Measurements from ENCODE around the gene HPX. TPM values are rescaled to one million over a fixed set of nuclear protein-coding genes. Genes with fewer than 3 reads are reported as not detected.

HPX gene
- total RNA-seq, 2 experiments from 2014 or later: not detected

DNA sequence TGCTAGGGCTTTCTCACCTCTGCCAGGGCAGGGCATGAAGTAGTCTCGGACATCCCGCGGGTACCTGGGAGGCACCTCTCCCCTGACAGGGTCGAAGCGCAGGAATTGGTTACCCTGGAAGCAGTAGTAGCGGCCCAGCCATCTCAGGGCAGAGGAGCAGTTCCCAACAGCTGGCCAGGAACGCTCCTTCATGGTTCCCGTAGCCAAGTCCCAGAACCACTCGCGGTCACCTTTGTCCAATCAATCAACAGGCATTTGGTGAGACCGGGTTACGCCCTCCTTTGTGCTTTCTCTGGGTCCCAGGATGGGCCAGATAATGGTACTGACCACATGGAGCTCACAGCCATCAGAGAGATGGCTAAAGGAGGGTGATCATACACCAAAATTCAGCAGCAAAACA, 3.4 kb downstream of the HPX start:
- CTCF ChIA-PET: interaction anchor here (1.0 to 12.5 kb wide), 2 partner anchors 62 to 84 kb away, joined by 3 to 195 read pairs; no protein-coding TSS in a partner anchor

DNA sequence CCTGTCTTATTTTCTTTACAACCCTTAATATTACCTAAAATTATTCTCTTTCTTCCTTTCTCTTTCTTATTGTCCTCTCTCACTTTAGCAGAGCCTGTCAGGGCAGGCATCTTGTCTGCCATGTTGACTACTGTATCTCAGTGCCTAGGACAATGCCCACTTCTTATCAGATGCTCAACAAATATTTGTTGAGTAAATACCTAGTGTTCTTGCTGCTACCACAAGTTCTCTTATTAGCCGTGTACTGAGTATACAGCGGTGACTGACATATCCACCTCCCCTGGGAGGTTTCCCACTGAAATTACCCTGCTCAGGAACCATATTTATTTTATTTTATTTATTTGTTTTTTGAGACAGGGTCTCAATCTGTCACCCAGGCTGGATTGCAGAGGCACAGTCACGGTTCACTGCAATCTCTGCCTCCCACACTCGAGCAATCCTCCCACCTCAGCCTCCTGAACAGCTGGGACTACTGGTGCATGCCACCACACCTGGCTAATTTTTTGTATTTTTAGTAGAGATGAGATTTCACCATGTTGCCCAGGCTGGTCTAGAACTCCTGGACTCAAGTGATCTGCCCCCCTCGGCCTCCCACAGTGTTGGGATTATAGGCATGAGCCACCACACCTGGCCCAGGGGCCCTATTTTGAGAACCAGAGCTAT, 6.7 kb downstream of the HPX start:
- CTCF ChIA-PET: no interaction called here
- POLR2A ChIA-PET: no interaction called here

More for the DNA sequence above, 3.4 kb downstream of the HPX start:
- POLR2A ChIA-PET: no interaction called here

DNA sequence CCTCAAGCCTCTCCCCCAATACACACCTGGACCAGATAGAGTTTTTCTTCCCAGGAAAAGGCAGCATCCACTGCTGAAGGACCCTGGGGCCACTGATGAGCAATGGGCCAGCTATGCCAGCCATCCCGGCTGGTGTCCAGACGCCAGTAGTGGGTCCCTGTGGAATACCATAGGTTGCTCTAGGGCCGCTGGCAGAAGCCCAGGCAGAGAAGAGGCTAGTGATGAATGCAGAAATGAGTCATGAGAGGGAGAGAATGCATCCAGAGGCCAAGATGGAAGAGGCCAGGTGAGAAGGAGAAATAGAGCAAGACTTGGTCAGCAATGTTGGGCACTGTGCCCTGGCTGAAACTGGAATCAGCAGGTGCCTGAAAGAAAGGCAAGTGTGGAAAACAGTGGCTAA, 8.9 kb downstream of the HPX start:
- ChIA-PET CTCF (no interaction called here), POLR2A (no interaction called here)

DNA sequence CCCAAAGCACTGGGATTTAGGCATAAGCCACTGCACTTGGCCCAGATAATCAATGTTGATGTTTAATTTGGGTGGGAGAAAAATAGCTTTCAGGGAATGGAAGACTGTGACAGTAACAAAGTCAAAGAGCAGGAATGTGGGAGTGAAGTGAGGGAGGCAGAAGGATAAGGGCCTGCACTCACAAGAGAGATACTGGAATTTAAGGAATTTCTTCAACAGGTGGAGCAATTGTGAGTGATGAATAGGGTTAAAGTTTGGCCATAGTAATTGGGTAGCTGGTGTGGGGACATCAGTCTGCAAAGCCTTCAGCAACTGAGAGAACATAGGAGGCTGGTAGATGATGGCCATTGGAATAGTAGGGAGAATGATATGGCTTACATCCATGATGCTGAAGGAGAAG, 13.3 kb downstream of the HPX start:
- ChIA-PET CTCF (interaction anchor here (1.1 to 2.4 kb wide), 3 partner anchors 11 to 48 kb away, joined by 3 to 7 read pairs (median 4); no protein-coding TSS in a partner anchor), POLR2A (interaction anchor here (0.6 kb wide), 2 partner anchors 34 to 98 kb away, joined by 3 to 4 read pairs; no protein-coding TSS in a partner anchor)

DNA sequence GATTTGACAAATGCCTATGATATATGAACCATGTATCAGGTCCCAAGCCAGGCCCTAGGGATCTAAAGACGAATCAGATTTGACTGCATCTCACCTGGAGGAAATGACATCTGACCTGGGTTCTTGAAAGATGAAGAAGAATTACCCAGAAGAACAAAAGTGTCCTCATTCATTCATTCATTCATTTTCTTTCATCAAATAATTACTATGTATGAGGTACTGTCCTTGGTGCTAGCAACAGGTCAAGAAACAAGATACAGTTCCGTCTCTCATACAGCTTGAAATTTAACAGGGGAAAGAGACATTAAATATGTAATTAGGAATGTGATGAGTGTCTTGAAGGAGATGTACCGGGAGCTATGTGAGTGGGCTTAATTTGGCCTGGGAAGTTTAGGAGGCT, 20.1 kb downstream of the HPX start:
- CTCF ChIA-PET: no interaction called here
- POLR2A ChIA-PET: no interaction called here

DNA sequence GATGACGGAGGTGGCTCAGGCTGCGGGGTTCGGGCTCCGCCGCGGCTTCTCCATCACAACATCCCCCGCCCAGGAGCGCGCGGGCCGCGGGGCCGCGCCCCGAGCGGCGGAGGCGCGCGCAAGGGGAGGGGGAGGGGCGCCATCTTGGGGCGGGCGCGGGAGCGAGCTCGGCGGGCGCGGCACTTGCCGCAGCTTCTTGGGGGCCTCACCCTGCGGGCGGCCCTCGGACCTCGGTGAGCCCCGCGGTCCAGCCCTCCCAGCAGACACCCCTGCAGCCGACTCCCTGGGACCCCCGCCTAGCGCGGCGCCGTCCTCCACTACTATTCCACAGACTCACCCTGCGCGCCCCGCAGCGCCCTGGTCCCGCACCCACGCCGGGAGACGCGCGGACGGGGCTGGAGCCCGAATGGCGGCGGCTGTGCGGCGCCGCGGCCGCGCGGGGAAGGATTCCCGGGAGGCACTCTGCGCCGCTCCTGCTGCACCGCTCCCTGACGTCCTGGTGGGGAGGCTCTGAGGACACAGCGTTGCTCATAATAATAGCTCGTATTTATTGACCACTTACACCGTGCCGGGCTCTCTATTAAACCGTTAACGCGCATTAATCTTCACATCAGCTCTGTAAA, 21.7 kb downstream of the HPX start, which contains the start of gene APBB1:
Gene APBB1 (minus strand): TSS at position 86 of the 623 bp plus-strand sequence. CDS start 7,747 bp downstream, outside the sequence.
- ChIA-PET POLR2A (interaction anchor here (1.2 to 2.2 kb wide), 5 partner anchors 17 to 63 kb away, joined by 5 to 21 read pairs (median 10); partner anchors contain the start of genes ARFIP2, SMPD1 and TIMM10B), CTCF (interaction anchor here (0.7 to 2.8 kb wide), 7 partner anchors 17 to 70 kb away, joined by 3 to 12 read pairs (median 4); partner anchors contain the start of gene TRIM3)

DNA sequence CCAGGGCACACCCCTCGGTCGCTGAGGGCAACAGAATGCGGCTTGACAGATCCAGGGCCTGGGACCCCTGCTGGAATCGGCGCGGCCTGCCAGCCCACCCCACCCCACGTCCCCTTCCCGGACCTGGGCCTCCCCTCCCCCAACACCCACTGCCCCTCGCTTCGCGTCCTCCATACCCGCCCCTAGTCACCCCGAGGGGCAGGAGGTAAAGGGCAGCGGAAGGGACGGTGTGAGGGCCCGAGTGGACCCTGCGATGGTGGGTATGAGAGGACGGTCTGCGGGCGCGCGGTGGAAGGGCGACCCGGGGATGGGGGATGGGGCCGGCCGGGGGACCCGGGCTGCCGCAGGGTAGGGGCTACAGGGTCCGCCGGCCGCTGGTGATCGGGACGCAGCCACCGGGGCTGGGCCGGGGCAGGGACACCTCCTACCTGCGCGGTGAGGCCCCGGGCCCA, 22.2 kb downstream of the HPX start:
- CTCF ChIA-PET: interaction anchor here (1.1 to 2.8 kb wide), 6 partner anchors 16 to 63 kb away, joined by 3 to 12 read pairs (median 4); partner anchors contain the start of genes TIMM10B and TRIM3
- POLR2A ChIA-PET: interaction anchor here (0.7 to 2.2 kb wide), 5 partner anchors 16 to 63 kb away, joined by 3 to 21 read pairs (median 10); partner anchors contain the start of genes ARFIP2, SMPD1 and TIMM10B

DNA sequence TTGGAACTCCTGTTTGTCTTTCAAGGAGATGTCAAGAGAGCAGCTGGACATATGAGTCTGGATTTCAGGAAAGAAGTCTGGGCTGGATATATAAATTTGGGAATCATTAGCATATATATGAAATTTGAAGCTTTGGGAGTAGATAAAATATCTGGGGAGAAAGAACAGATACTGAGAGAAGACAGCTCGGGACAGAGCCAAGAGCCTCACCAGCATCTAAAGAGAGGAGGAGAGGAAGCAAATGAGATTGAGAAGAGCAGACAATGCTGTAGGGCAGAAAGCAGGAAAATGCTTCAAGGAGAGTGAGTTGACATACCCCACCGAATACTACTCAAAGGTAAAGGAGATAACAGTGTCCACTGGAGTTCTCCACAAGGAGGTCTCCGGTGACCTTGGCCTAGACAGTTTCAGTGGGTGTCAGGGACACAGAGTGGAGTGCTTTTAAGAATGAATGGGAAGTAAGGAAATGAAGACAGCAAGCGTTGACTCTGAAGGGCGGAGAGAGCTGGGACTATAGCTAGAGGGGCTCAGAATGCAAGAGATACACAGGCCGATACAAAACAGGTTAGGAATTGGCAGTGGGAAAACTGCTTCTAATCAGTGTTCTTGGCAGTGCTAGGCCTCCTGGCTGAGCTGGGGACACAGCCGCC, 22.8 kb downstream of the HPX start:
- POLR2A ChIA-PET: interaction anchor here (0.7 to 2.2 kb wide), 3 partner anchors 15 to 64 kb away, joined by 3 to 21 read pairs (median 10); partner anchors contain the start of genes ARFIP2, SMPD1 and TIMM10B
- CTCF ChIA-PET: interaction anchor here (1.1 to 2.8 kb wide), 7 partner anchors 15 to 64 kb away, joined by 3 to 12 read pairs (median 3); partner anchors contain the start of genes SMPD1, TIMM10B and TRIM3

DNA sequence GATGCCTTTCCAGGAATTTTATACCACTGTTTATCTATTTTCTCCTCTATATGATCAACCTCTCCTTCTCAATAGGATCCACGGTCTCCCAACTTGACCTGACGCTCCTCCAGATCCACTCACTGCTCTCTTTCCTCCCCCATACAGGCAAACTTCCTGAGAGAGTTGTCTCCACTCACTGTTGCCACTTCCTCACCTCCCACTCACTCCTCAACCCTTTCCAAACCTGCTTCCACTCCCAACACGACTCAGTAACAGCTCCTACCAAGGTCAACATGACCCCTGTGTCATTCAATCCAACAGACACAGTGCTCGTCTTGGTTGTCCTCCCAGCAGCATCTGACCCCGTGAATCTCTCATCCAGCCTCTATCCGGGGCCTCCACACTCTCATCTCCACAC, 25.0 kb downstream of the HPX start:
- POLR2A ChIA-PET: no interaction called here
- CTCF ChIA-PET: no interaction called here

DNA sequence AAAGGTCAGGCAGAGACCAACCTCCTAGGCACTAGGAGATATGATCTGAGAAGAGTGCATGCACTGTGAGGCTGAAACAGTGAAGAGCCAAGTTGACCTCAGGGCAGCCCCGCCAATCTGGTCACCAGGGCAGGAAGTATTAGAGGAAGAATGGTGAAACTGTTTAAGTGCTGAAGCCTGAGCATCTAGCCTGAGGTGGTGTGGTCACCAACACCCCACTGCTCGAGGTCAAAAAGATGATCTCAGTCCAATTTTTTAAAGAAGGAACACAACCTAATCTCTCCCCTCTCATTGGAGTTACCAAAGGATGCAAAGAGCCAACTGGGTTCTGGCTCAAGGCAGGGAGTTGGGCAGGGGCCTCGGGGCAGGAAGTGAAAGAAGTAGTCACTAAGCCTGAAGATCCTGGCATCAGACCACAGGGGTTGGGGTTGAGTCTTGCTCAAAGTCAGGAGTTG, 25.9 kb downstream of the HPX start:
- POLR2A ChIA-PET: interaction anchor here (1.9 kb wide), 1 partner anchor 12 kb away, joined by 6 read pairs; no protein-coding TSS in a partner anchor

DNA sequence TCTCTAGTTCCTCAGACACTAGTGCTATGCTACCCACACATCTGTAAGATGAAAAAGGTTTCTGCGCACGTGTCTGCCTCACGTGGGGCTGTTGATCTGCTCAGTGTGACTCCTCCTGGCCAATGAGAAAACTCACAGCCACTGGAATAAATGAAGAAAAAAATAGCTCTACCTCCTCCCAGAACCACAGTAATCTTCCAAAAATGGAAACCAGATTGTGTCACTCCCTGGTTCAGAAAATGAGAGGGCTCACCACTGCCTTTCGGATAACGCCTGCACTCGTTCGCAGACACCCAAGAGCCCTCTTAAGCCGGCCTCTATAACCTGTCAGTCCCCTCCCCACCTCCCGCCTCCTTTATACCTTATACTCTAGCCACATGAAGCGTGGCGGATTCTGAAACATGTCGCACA, 27.0 kb downstream of the HPX start:
- CTCF ChIA-PET: interaction anchor here (0.6 to 1.5 kb wide), 3 partner anchors 11 to 71 kb away, joined by 3 to 7 read pairs (median 7); no protein-coding TSS in a partner anchor
- POLR2A ChIA-PET: interaction anchor here (0.6 to 1.9 kb wide), 2 partner anchors 11 to 264 kb away, joined by 5 to 6 read pairs; no protein-coding TSS in a partner anchor

More for the DNA sequence above, 25.9 kb downstream of the HPX start:
- CTCF ChIA-PET: no interaction called here

DNA sequence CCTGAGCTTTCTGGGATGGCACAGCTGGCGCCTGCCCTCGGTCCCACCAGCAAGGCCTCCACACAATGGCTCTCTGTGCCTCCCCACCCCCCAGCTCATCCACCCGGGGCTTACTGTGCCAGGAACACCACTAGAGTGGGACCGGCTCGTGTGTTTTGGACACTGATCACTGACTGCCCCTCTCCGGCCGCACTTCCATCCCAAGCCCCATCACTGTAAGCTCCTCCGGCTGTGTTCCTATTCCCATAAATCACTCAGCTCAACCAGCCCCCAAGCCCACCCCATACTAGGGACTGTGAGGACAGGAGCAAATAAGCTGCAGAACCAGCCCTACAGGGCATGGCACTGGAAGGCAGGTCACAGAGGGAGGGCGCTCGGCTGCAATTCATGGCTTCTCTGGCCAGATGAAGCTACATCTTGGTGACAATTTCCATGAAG, 29.2 kb downstream of the HPX start:
- ChIA-PET CTCF (interaction anchor here (1.3 to 1.9 kb wide), 2 partner anchors 8 to 49 kb away, joined by 3 to 5 read pairs; no protein-coding TSS in a partner anchor), POLR2A (no interaction called here)

DNA sequence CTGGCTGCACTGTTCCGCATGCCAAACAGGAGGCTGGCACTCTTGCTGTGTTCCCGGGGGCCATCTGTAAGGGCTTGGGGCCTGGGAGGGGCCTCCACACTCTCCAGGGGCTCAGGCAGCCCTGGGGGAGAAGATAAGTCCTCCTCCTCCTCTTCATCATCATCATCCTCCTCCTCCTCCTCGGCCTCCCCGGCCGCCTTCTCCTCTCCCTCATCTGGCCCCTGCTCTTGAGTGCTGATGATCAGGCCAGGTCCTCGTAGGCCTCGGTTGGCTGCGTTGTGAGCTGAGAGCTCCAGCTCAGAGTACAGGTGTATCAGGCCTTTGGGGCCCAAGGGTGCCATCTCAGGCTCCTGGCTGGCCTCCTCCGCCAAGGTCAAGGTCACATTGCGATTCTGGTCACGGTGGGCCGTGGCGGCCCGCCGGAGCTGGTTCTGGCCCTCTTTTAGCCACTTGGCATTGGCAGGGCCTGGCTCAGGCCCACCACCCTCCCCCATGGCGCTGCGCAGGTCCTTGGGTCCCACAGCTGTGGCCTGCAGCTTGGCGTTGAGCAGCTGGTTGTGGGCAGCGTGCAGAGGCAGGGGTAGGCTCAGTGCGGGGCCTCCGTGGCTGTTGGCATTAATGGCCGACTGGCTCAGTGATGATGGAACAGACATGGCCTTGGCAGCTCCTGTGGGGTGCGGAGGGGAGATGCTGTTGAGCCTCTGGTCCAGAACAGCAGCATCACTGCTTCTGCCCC, 29.9 kb downstream of the HPX start:
- ChIA-PET POLR2A (interaction anchor here (1.2 kb wide), 1 partner anchor 21 kb away, joined by 3 read pairs; the partner anchor contains the start of gene SMPD1), CTCF (interaction anchor here (1.2 to 1.9 kb wide), 4 partner anchors 8 to 48 kb away, joined by 3 to 6 read pairs (median 4); no protein-coding TSS in a partner anchor)

DNA sequence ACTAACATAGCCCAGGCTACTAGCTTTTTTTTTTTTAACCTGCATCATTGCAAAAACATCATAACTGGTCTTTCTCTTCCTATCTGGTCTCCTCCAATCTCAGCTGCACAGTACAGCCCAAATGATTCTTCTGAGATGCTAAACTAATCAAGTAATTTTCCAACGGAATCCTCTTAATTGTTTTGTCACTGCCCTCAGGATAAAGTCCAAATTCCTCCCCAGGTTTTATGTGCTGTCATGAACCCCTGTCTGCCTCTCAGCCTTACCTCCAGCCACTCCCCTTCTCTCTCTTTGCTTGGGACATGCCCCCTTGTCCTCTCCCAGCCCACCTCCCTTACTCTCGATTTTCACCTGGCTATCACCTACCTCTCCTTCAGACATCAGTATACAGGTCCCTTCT, 34.4 kb downstream of the HPX start:
- ChIA-PET CTCF (interaction anchor here (1.0 to 1.2 kb wide), 2 partner anchors 12 to 125 kb away, joined by 3 read pairs; no protein-coding TSS in a partner anchor), POLR2A (interaction anchor here (0.5 to 2.5 kb wide), 2 partner anchors 16 to 45 kb away, joined by 3 to 9 read pairs; partner anchors contain the start of gene SMPD1)

DNA sequence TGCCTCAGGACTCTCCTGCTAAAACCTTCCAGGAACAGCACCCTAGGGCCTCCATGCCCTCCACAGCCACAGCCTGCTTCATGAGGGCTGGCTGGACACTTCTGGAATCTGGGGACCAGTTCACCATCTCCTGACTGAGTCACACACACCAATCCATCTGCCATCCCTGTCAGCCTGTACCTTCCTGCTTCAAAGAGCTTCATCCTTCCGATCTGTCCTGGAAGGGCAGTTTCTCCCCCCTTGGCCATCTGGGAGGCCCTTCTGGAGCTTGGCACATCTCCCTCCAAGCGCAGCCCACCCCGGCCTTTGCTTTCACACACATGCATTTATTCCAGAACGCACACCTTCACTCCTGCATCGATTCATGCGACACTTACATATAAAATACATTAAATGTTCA, 34.9 kb downstream of the HPX start:
- ChIA-PET POLR2A (interaction anchor here (2.5 kb wide), 1 partner anchor 16 kb away, joined by 9 read pairs; the partner anchor contains the start of gene SMPD1), CTCF (interaction anchor here (0.9 to 1.0 kb wide), 2 partner anchors 12 to 23 kb away, joined by 3 read pairs; no protein-coding TSS in a partner anchor)

DNA sequence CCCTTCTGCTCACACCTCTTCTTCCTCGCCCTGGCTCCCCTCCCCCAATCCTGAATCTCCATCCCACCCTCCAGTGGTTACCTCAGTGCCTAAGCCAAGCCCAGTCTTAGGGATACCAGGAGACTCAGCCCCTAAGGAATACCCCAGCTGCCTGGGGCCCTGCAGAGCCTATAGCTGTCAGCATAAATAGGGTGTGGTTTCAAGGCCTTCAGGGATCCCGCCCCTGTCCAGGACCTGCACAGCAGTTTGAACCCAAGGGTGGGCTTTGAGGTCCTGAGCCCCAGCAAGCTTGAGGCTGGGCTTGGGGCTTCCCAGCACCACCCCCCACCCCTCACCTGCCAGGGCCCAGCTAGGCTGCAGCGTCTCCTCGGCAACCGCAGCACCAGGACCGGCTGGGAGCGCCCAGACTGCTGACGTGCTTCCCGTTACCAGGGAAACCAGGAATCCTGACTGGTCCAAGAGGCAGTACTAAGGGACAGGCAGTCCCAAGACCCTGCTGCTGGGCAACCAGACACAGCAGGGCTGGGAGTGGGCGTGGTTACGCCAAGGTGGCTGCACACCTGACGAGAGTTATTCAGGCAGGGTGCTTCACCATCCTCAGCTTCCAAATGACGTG, 35.6 kb downstream of the HPX start:
- POLR2A ChIA-PET: interaction anchor here (2.5 kb wide), 1 partner anchor 15 kb away, joined by 9 read pairs; the partner anchor contains the start of gene SMPD1
- CTCF ChIA-PET: interaction anchor here (0.9 to 3.0 kb wide), 3 partner anchors 11 to 38 kb away, joined by 3 to 18 read pairs (median 3); no protein-coding TSS in a partner anchor

DNA sequence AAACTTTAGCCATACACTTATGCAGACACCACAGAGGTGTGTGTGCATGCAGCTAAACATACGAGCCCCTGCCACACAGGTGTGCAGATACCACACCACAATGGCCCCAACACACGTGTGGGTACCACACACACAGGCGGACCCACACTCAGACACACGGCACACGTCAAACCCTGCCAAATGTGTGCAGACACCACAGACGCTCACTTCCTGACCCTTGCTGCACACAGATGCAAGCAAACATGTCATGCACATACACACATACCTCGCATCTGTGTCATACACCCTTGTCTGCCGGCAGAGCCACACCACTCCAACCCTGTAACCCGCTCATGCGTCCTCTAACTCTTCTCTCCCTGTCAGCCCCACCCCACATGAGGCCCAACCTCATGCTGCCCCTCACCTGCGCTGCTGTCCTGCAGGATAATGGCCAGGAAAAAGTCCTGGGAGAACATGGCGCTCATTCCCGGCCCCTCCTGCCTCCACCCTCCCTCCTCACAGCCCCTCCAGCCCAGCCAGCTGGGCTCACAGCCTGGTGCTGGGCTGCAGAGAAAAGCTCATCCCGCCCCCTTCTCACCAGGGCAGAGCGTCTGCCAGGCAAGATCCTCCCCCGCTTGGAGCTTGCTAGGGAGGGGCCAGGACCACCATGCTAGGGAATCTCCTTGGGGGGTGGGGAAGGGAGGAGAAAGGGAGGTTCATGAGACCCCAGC, 36.3 kb downstream of the HPX start:
- POLR2A ChIA-PET: interaction anchor here (2.5 to 2.7 kb wide), 2 partner anchors 14 kb away, joined by 9 to 28 read pairs; partner anchors contain the start of gene SMPD1
- CTCF ChIA-PET: interaction anchor here (0.8 to 3.0 kb wide), 4 partner anchors 7 to 39 kb away, joined by 3 to 18 read pairs (median 4); no protein-coding TSS in a partner anchor

Data from activated CD8-positive, alpha-beta memory T cell treated with anti-CD3 and anti-CD28 coated beads for 36 hours (primary cell).